Measurements from ENCODE around the gene SUSD1.
"Not testable (repeated sequence)": the region's sequence is repeated elsewhere in the genome, so short reads cannot be mapped to it uniquely, and the experiment has no call there.

The SUSD1 gene

DNA sequence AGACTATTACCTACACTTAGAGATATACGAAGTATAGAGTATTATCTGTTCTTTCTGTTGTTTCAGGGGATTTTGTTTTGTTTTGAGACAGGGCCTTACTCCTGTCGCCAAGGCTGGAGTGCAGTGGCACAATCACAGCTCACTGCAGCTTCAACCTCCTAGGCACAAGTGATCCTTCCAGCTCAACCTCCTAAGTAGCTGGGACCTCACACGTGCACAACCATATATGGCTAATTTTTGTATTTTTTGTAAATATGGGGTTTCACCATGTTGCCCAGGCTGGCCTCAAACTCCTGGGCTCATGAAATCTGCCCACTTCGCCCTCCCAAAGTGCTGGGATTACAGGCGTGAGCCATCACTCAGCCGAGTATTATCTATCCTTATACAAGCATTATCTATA is 45.9 kb downstream of the SUSD1 start:
- DNase-seq (ENCODE audit: low spot score): no peak

DNA sequence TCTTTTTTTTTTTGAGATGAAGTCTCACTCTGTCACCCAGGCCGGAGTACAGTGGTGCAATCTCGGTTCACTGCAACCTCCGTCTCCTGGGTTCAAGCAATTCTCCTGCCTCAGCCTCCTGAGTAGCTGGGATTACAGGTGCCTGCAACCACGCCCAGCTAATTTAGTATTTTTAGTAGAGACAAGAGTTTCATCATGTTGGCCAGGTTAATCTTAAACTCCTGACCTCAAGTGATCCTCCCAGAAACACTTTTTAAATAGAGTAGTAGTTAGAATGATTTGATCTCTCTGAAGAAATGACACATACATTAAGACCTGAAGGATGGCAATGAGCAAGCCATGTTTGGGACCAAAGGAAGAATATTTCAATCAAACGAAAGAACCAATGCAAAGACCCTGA is 46.7 kb downstream of the SUSD1 start:
- not testable (repeated sequence) for DNase-seq (ENCODE audit: low spot score)

DNA sequence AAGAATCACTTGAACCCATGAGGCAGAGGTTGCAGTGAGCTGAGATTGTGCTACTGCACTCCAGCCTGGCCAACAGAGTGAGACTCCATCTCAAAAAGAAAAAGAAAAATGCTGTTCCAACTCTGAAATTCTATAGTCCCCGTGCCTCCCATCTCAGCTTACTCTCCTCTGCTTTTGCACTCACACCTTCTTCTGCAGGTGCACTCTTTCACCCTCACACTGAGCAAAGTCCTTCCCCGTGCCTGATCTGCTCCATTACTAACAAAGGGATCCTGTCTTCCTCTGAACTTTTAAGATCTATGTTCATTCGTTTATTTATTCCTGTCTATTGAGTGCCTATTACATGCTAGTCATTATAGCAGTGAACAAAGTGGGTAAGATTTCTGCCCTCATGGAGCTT is 47.8 kb downstream of the SUSD1 start:
- DNase-seq (ENCODE audit: low spot score): no peak

DNA sequence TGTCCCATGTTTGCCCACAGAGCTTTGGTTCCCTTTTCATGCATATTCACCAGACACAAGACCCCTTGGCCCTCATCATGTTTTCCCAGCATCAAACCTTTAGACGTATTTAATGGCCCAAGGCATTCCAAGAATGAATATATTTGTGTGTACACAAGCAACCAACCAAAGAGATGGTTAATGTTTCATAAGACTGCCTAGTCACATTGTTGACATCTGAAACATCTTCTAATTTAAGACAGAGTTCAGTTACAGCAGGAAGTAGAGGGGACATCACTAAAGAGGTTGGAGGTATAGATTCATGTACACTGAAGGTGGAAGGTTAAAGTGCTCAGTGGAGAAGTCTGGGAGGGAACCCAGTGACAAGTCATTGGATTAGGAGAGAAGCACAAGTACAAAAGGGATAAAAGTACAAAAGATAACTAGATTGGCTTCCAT is 49.1 kb downstream of the SUSD1 start:
- DNase-seq (ENCODE audit: low spot score): no peak

DNA sequence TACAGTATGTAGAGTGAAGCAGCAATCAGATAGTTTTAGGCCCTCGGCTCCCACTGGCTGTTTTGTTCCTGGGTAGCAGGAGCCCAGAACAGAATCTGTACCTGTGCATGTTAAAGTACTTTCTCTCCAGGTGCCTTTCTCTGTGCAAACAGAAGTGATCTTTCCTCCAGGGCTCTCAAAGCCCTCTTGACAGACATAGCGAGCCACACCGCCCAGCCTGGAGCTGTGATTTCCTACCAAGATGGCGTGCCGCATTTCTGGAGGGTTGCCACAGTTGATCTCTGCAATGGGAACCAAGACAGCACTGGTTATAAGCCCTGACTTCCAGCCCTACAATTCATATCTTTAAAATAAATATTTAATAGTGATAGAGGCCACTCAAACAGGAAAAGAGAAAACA is 50.9 kb downstream of the SUSD1 start:
- no peak for DNase-seq (ENCODE audit: low spot score)

DNA sequence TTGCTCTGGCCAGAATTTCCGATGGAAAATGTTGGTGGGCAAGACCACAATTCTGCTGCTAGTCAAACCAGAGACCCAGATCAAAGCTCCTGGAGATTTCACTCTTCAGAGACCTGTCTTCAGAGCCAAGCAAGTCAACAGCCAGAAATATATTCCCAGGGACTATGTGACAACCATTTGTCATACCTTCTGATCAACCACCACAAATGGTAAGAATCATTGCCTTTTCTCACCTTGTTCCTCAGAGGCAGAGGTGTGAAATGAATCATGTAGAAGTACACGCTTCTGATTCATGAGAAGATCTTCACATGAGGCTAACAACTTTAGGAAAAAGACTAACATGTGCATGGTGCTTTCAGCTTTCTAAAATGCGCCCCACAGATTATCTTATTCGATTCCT is 53.5 kb downstream of the SUSD1 start:
- DNase-seq (ENCODE audit: low spot score): no peak

DNA sequence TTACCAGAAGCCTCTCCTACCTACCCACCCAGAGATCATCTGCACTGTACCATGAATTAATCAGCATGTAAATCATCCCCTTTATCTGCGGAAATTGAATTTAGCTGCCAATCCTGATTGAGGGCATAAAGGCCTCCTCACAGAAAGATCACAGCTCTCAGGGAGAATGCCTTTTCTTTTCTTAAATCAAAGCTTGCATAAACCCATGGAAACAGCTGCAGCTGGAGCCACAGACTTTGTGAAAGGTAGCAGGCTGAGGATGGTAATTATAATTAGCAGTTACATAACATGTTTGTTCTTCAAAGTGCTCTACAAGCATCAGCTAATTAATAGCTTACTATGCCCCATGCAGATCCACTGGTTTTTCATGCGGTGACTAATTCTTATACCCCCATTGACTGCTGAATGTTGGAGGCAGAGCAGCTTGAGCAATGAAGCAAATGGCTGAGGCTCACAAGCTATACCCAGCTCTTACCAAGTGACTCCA is 54.6 kb downstream of the SUSD1 start:
- DNase-seq (ENCODE audit: low spot score): no peak

DNA sequence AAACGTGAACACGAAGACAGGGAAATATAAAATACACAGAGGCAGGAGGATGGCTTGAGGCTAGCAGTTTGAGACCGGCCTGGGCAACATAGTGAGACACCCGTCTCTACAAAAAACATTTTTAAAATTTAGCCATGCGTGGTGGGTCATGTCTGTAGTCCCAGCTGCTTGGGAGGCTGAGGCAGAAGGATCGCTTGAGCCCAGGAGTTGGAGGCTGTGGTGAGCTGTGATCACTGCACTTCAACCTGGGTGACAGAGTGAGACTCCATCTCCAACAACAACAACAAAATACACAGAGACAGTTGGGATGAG is 55.1 kb downstream of the SUSD1 start:
- DNase-seq (ENCODE audit: low spot score): no peak

DNA sequence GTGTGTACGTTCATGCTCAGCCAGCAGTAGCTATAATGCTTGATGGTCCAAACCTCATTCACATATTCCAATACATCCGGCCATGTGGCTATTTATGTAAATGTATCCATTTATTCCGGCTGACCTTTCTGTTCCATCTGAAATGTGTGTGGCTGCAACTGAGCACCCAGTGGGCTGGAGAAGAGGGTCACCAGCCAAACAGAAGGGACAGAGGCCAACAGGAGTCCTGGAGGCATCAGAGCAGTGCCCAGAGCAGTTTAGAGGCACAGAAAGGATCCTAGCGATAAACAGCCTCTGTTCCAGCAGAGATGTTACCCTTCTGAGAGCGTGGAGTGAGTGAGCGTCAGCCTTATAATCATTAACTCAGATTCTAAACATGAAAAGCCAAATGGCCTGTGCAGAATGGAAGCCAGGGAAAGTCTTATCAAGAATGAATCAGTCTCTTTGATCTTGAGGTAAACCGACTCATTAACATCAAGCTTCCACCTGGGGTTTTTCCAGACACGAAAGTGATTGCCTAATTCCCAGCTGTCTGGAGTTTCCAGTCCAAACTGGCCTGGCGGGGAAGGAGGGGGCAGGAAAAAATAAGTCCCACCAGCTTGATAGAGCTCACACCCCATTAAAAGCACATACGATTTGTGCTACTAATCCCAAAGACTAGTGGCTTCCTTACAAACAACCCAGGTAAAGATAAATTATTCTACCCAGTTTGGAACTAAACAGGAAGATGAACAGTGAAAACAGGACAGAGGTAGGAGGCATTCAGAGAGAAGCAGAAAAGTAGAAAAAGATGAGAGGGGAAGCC is 55.7 kb downstream of the SUSD1 start:
- no peak for DNase-seq (ENCODE audit: low spot score)

DNA sequence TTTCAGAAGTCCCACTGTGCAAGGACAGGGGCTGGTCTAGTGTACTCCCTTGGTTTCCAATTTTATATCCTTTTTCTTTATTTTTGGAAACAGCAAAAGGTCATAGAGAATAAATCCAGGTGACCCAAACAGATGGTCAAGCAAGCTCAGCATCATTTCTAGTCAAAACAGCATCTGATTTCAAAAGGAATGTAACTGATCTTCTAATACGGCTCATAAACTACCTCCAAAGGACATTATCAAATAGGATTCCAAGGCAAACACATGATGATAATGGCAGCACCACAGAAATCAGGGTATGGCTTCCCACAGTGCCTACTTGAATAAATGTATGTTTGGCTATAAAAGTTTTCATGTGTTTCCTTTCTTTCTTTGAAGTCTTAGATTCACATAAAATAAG is 57.1 kb downstream of the SUSD1 start:
- DNase-seq (ENCODE audit: low spot score): no peak

DNA sequence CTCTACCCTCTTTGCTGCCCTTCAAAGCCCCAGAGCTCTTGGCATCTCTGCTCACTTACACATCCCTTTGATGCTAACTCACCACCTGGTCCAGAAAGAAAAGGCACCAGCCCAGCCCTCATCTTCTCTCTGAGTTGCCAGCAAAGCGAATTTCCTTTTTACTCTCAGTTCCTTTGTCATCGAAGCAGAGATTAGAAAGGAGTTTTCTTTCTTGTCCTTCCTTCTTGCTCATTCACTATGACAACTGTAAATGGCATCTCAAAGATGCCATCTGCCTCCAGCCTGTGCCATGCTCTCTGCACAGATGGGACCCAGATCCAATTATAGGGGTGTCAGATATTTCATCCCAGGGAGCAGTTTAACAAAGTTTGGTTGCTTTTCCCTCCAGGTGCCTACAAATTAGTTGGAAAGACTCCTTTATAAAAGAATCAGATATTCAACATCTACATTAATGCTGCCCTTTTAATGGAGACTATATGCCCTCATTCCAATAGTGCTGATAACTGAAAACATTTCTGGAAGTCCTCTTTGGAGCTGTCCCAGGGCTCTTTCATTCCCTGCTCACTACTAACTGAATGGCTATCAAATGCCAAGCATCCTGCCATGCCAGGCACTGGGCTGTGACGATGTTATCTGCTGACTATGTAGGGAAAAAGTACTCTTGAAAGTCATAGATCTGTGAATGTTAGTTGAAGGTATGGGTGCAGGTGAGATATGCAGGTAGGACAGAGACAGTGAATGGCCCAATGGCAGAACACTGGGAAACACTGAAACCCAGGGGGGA is 58.9 kb downstream of the SUSD1 start:
- no peak for DNase-seq (ENCODE audit: low spot score)

DNA sequence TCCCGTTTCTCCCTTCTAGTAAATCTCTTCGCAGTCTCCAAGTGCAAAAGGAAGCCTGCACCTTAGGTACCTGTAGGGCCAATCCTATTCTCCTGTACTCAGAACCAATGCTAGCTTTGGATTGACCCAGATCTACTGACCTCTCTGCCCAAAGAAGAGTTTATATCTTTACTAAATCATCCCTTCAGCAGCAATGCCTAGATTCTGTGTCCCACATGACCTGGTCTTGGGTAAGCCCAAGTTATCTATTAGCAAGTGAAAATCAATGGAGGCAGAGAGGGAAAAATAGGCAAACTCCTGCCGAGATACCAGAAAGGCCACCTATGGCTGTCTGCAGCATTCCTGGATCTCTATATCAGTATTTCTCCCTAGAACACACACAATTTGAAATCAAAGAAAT is 60.0 kb downstream of the SUSD1 start:
- DNase-seq (ENCODE audit: low spot score): no peak

DNA sequence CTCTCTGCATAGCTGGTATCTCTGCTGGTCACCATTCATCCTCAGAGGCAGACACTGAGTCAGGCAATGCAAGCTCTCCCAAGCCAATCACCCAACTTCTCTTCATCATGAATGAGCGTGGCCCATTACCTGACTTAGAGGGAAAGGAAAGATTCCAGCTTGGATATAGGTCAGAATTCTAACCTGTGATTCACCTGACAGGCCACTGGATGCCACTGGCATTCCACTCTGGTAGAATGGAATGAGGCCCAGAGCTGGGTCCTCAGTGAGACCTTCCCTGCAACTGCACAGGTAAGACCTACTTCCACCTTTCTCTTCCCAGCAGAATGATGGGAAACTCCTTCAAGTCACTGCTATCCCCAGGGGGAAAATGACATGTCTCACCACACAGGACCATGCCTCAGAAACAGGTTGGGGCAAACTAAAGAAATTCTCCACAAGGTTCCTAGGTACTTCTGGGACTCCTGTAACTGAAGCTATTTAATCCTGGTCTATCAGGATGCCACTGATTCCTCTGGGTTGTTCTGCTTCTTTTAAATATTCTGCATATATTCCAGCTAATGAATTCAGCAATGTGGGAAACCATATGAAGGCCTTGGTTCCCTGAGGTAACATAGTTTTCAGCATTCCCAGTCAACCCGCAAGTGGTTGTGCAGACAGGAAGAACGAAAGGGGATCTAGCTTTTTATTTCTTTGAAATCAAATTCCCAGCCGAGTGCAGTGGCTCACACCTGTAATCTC is 62.0 kb downstream of the SUSD1 start:
- no peak for DNase-seq (ENCODE audit: low spot score)

DNA sequence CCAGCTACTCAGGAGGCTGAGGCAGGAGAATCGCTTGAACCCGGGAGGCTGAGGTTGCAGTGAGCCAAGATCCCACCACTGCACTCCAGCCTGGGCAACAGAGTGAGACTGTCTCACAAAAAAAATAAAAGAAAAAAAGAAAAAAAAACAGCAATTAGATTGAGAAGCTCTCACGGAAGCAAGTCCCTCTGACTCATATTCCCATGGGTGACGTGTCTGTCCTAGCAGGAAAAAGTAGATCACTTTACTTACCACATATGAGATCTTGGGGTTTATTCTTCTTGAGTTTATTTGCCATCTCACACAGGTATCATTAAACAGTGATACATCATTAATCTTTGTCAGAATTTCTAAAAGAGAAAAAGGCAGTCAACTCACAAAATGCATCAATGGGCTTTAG is 62.6 kb downstream of the SUSD1 start:
- DNase-seq (ENCODE audit: low spot score): no peak

DNA sequence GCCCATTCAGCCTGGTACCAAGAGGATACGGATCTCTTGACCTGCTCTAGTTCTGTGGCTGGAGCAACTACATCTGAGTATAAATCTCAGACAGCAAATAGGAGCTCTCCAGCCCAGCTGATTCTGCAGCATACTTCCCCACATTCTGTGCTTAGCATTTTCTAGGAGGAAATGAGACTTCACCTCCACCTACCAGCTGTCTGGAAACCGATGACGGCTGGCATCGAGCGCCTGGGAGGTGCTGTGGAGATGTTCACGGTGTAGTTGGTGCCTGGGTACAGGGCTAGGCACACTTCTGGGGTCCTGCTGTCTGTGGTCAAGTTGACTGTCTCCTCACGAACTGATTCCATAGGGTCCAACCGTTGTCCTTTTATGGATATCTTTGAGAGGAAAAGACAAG is 63.6 kb downstream of the SUSD1 start:
- no peak for DNase-seq (ENCODE audit: low spot score)

DNA sequence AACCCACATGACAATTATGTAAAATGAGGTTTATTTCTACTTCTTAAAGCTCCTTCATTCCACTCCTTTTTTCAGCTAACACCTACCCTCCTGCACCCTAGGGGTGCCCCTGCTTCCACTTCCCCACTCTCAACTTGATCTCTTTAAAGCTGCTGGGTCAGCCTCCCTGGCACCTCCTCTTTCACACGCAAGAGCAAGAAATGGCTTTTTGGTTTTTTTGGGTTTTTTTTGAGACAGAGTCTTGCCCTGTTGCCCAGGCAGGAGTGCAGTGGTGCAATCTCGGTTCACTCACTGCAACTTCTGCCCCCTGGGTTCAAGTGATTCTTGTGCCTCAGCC is 64.4 kb downstream of the SUSD1 start:
- no peak for DNase-seq (ENCODE audit: low spot score)

DNA sequence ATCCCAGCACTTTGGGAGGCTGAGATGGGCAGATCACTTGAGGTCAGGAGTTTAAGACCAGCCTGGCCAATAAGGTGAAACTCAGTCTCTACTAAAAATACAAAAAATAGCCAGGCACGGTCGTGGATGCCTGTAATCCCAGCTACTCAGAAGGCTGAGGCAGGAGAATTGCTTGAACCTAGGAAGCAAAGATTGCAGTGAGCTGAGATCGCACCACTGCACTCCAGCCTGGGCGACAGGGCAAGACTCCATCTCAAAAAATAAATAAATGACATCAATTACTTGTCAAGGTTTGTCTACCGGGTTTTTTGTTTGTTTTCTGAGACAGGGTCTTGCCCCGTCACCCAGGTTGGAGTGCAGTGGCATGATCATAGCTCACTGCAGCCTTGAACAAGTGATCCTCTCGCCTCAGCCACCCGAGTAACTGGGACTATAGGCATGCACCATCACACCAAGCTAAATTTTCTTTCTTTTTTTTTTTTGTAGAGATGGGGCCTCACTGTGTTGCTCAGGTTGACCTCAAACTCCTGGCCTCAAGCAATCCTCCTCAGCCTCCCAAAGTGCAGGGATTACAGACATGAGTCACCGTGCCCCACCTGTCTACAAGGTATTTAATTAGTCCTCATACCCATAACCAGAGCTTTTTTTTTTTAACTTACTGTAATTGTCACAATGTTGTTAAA is 64.9 kb downstream of the SUSD1 start:
- no peak for DNase-seq (ENCODE audit: low spot score)

DNA sequence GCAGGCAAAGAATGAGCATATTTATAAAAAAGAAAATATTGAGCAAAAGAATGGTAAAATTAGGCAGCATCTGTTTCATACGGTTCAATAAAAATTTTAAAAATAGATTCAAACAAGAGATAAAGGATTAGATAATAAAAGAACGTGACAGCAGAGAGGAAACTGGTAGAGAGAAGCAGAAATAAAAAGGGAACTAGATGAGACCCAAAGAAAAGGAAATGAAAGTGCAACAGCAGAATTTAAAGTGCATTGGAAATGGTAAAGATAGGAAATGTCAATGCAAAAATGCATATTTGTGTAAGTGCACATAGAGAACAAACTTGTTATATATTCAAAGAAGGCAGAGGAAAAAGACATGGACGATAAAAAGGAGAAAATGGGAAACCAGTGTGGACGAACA is 70.2 kb downstream of the SUSD1 start:
- DNase-seq (ENCODE audit: low spot score): no peak

DNA sequence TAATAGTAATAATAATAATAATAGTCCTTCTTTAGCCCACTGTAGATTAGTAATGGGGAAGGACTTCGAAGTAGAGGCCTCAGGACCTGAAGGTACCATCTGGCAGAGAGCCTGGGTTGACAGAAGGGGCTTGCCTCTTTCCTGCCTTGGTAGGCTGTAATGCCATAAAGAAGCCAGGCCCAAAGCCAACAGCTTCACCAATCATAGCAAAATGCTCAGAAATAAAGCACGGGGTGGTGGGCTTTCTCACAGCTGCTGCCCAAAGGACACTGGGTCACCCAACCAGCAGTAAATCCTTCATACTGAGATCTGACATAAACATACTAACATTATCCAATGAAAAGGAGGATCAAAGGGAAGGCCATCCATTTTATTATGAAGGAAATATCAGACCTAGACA is 70.7 kb downstream of the SUSD1 start:
- DNase-seq (ENCODE audit: low spot score): no peak

DNA sequence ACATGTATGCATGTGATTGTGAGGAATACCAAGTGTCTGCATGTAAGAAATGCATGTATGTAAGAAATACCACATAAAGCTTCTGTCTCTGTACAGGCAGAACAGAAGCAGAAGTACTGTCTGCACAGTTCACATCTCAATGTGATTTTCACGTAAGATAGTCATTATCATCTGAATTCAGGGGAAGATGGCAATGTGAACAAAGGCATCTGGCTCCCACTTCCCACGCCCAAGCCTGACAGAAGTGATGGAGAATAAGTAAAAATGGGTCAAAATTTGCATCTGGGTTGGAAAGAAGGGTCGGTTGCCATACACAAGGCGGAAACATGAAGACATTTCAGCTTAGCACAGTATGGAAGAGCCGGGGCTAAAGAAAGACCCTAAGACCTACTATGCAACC is 71.7 kb downstream of the SUSD1 start:
- no peak for DNase-seq (ENCODE audit: low spot score)

DNA sequence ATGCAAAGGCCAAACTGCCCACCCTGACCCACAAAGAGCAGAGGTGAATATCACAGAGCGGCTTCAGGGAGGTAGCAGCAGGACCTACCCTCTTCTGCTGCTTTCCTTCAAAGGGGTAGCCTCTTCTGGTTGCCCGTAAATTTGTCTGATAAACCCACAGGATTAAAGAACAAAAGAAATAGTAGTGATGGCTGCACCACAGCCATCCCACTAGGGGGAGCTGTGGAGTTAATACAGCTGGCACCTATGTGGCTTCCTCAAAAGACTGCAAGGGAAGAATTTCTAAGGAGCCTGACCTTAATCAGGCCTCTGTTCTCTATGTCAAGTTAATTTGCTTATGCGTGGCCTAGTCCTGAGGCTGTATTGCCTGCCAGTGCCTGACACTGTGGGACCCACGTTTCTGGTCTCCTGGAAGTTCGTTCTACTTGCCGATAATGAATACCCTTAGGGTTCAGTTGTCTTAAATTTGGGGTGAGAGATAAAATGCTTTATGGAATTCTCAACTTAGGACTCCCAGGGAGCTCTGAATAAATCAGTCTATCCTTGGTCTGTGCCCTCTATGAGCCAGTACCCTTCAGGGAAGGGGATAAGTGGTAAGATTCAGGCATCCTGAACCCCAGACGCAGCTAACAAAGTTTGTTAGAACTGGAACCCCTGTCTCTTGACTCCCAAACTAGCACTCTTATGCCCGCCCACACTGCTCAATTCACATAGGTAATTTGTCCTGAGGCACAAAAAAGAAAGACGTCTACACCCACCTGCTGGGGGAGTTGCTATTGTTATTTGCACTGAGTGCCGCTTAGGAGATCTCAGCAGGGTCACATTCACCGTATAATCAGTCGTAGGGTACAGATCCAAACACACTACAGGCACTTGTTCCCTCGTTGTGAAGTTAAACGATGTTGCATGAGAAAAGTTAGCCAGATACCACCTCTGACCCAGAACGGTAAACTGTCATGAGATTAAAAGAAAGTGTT is 77.1 kb downstream of the SUSD1 start:
- DNase-seq (ENCODE audit: low spot score): peak; percentile 79

All from hematopoietic multipotent progenitor cell treated with erythropoietin and hydrocortisone succinate and interleukin-3 and kit ligand, for 17 days (in vitro differentiated cells).